Activated CD4-positive, alpha-beta T cell treated with anti-CD3 and anti-CD28 coated beads, Interleukin-2, amount 50 U/mL, for 24 hours (primary cell): ENCODE data around the gene RHBDF2.

ENCODE experiments used
- DNase-seq, 2 donors: peaks; one replicate each; pipeline ENCODE4 v3.0.0-alpha.2; 2020; ENCODE audit warnings: low read depth in 1 of 2, low spot score in 1 of 2

The RHBDF2 gene

GRCh38 chr17:76502341-76503211 lies 1.4 kb upstream of the RHBDF2 start:
- no peak for DNase-seq

- no peak for DNase-seq
These were observed 644 bp upstream of the RHBDF2 start for GRCh38 chr17:76501827-76502307.

- DNase-seq, result no peak
These were observed 541 bp downstream of the RHBDF2 start for GRCh38 chr17:76500747-76501017.

- no peak for DNase-seq
These were observed 1.0 kb downstream of the RHBDF2 start for GRCh38 chr17:76500074-76500746.

- DNase-seq, result no peak
These were observed 2.0 kb downstream of the RHBDF2 start for GRCh38 chr17:76499267-76499667.

- no peak for DNase-seq
These were observed 2.4 kb downstream of the RHBDF2 start for GRCh38 chr17:76498876-76499251.

GRCh38 chr17:76497979-76498875 lies 3.0 kb downstream of the RHBDF2 start:
- no peak for DNase-seq

GRCh38 chr17:76497699-76497978 lies 3.6 kb downstream of the RHBDF2 start:
- DNase-seq, result no peak

- DNase-seq, result no peak
These were observed 4.8 kb downstream of the RHBDF2 start for GRCh38 chr17:76496464-76496863.

- no peak for DNase-seq
These were observed 5.4 kb downstream of the RHBDF2 start for GRCh38 chr17:76495663-76496400.

GRCh38 chr17:76493505-76494167 lies 7.6 kb downstream of the RHBDF2 start:
- DNase-seq, result no peak

- no peak for DNase-seq
These were observed 8.2 kb downstream of the RHBDF2 start for GRCh38 chr17:76492989-76493501.

GRCh38 chr17:76492123-76492988 lies 8.9 kb downstream of the RHBDF2 start:
- no peak for DNase-seq

- no peak for DNase-seq
These were observed 9.7 kb downstream of the RHBDF2 start for GRCh38 chr17:76491271-76492122.

GRCh38 chr17:76490112-76490710 lies 11.0 kb downstream of the RHBDF2 start:
- no peak for DNase-seq

GRCh38 chr17:76487451-76488192 lies 13.6 kb downstream of the RHBDF2 start:
- no peak for DNase-seq

GRCh38 chr17:76485569-76485968 lies 15.7 kb downstream of the RHBDF2 start:
- DNase-seq, result no peak
